Measurements from ENCODE around the gene GID8. TPM values are rescaled to one million over a fixed set of nuclear protein-coding genes. Genes with fewer than 3 reads are reported as not detected.

Gene GID8
- total and polyA plus RNA-seq, 2 experiments from 2014 or later, result 17.6 to 31.0 TPM

DNA sequence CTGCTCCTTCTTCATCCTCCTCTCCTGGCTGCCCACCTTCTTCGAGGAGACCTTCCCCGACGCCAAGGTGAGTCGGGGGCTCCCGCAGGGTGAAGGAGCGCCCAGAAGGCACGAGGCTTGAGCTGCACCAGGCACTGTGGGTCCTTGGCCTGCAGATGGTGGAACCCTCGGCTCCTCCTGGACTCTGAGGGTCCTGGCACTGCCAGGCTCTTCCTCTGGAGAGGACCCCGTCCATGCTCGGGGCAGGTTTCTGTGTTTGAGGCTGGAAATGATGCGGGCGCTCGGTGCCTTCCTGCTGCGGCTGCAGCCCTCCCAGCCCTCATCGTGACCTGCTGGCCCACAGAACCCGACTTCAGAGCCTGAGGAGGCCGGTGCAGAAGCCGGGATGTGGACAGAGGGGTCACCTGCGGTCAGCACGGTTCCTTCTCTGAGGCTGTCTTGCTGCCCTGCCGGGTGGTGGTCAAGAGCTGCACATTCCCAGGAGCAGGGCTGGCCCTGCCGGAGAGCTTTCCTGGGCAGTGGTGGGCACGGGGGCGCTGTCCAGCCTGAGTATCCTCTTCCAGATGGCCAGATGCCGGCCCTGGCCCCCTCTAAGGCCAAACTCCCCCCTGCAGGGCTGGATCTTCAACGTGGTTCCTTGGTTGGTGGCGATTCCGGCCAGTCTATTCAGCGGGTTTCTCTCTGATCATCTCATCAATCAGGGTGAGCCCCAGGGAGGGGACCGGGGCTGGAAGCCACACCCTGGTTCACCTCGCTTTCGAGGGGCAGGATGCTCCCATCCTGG lies 25.9 kb downstream of the GID8 start:
- Histone ChIP-seq H3F3A (ENCODE audit: insufficient read depth) (no peaks in the 10 kb centered on the region), H3K4me3 (no peak overlapping the region), H3K4me2 (ENCODE audit: unreplicated experiment) (no peak overlapping the region), H3K27ac (no peak overlapping the region), H3K9me3 (ENCODE audit: low read depth) (no peaks in the 10 kb centered on the region), H2AFZ (no peak overlapping the region), H3K4me1 (ENCODE audit: insufficient read depth) (no peaks in the 10 kb centered on the region), H3K79me2 (ENCODE audit: insufficient read depth) (no peaks in the 10 kb centered on the region), H3K27me3 (replicated peaks; ENCODE audit: insufficient read depth) (peaks cover 4% of the 10 kb centered on the region; the same call in 1 of the 2 replicates), H4K20me1 (ENCODE audit: insufficient read depth) (no peaks in the 10 kb centered on the region), H3K9ac (no peak overlapping the region), H3K36me3 (ENCODE audit: low read depth) (no peaks in the 10 kb centered on the region), H3K9me2 (ENCODE audit: insufficient read depth) (no peaks in the 10 kb centered on the region)
- no peak for DNase-seq
- WGBS, 2 experiments (ENCODE audit: low coverage in 1 of 2, low lambda C conversion rate in 2 of 2, missing lambda C conversion rate in 2 of 2), result 80 to 81% methylated on average over 25 to 29 of the region's 32 CpGs
- TF ChIP-seq EZH2phosphoT487 (IDR thresholded peaks at IDR 0.05; ENCODE audit: insufficient read depth, low read depth) (no peak), EZH2 (IDR thresholded peaks at IDR 0.05; ENCODE audit: insufficient read depth, poor library complexity, severe bottlenecking) (no peak)
- in situ Hi-C loops (cut with MboI), result no loop called here

DNA sequence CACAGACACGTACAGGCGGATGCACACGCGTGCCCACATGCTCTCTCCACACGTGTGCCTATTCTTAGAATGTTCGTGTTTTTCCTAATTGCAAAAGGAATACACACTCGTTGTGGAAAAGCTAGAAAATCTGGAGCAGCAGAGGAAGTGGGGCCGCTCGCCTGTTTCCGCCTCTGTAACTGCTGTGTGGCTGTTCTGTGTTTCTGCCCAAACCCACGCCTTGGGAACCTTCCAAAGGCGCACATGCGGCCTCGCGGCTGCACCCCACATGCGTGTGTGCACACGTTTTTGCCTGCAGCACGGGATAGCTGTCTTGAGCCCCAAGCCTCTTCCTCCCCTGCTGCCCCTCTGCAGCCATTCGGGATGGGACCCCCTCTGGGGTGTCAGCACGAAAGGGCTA lies 26.8 kb downstream of the GID8 start:
- Histone ChIP-seq H3K4me2 (ENCODE audit: unreplicated experiment) (no peak overlapping the region), H4K20me1 (ENCODE audit: insufficient read depth) (no peaks in the 10 kb centered on the region), H3K27ac (no peak overlapping the region), H3K9ac (no peak overlapping the region), H3K79me2 (ENCODE audit: insufficient read depth) (no peaks in the 10 kb centered on the region), H3F3A (ENCODE audit: insufficient read depth) (no peaks in the 10 kb centered on the region), H3K27me3 (replicated peaks; ENCODE audit: insufficient read depth) (peaks cover 4% of the 10 kb centered on the region; the same call in 1 of the 2 replicates), H3K4me1 (ENCODE audit: insufficient read depth) (no peaks in the 10 kb centered on the region), H3K4me3 (no peak overlapping the region), H3K9me2 (ENCODE audit: insufficient read depth) (no peaks in the 10 kb centered on the region), H3K36me3 (ENCODE audit: low read depth) (no peaks in the 10 kb centered on the region), H2AFZ (no peak overlapping the region), H3K9me3 (ENCODE audit: low read depth) (no peaks in the 10 kb centered on the region)
- TF ChIP-seq EZH2 (IDR thresholded peaks at IDR 0.05; ENCODE audit: insufficient read depth, poor library complexity, severe bottlenecking), result no peak
- in situ Hi-C loops (cut with MboI), result no loop called here
- 63 to 64% methylated on average over 18 to 20 of the region's 20 CpGs for WGBS, 2 experiments (ENCODE audit: low coverage in 1 of 2, low lambda C conversion rate in 2 of 2, missing lambda C conversion rate in 2 of 2)
- DNase-seq, result no peak

DNA sequence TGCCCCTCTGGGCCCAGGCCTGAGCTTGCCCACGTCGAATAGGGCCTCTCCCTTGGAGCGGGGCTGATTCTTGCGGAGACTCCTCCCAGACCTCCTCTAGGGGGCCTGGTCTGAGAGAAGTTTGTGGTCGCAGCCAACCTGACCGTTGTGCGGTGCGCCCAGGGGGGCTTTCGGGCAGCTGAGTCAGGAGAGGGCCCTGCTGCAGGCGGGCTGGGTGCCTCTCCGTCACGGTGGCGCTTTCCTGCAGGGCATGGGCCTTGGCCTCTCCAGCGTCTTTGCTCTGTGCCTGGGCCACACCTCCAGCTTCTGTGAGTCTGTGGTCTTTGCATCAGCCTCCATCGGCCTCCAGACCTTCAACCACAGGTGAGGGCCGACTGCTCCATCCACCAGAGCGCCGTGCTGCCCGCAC lies 27.4 kb downstream of the GID8 start:
- TF ChIP-seq EZH2phosphoT487 (IDR thresholded peaks at IDR 0.05; ENCODE audit: insufficient read depth, low read depth) (no peak), EZH2 (IDR thresholded peaks at IDR 0.05; ENCODE audit: insufficient read depth, poor library complexity, severe bottlenecking) (no peak)
- Histone ChIP-seq H3K9me3 (ENCODE audit: low read depth) (no peaks in the 10 kb centered on the region), H3K36me3 (ENCODE audit: low read depth) (no peaks in the 10 kb centered on the region), H3K9ac (no peak overlapping the region), H3K4me3 (no peak overlapping the region), H3K79me2 (ENCODE audit: insufficient read depth) (no peaks in the 10 kb centered on the region), H3F3A (ENCODE audit: insufficient read depth) (no peaks in the 10 kb centered on the region), H4K20me1 (ENCODE audit: insufficient read depth) (no peaks in the 10 kb centered on the region), H2AFZ (no peak overlapping the region), H3K4me1 (ENCODE audit: insufficient read depth) (no peaks in the 10 kb centered on the region), H3K27me3 (replicated peaks; ENCODE audit: insufficient read depth) (peaks cover 4% of the 10 kb centered on the region; the same call in 1 of the 2 replicates), H3K27ac (no peak overlapping the region), H3K4me2 (ENCODE audit: unreplicated experiment) (no peak overlapping the region), H3K9me2 (ENCODE audit: insufficient read depth) (no peaks in the 10 kb centered on the region)
- in situ Hi-C loops (cut with MboI), result no loop called here
- 86 to 89% methylated on average over 18 to 19 of the region's 19 CpGs for WGBS, 2 experiments (ENCODE audit: low coverage in 1 of 2, low lambda C conversion rate in 2 of 2, missing lambda C conversion rate in 2 of 2)
- no peak for DNase-seq

DNA sequence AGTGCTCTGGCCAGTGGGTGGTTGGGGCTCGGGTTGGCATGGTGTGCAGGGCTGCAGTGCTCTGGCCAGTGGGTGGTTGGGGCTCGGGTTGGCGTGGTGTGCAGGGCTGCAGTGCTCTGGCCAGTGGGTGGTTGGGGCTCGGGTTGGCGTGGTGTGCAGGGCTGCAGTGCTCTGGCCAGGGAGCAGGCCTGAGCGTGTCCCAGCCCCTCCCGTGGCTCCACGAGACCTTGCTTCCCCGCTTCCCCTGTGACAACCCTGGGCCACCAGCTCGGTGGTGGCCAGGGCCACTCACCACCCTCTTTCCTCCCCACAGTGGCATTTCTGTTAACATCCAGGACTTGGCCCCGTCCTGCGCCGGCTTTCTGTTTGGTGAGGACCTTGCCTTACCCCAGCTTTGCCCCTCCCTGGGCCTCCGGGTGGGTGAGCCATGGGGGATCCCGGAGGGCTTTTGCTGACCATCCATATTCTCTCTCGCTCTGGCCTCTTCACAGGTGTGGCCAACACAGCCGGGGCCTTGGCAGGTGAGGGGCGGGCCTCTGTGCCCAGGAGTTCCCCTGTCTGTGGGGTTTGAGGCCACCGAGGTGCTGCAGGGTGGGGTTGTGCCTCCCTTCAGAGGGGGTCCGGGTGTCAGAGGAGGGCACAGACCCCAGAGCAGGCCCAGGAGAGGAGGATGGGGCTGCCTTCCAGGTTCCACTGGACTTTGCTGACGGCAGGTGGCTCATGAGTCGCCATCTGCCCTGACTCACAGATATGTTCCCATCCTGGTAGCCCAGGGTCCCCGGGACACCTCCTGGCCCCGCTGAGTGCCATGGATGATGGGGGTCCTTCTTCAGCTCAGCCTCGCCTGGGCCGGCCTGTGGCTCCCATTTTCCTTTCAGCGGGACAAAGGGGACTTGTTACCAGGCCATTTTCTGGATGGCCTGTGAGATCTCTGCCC lies 28.5 kb downstream of the GID8 start:
- H3K36me3 ChIP-seq (ENCODE audit: low read depth), result no peaks in the 10 kb centered on the region
- in situ Hi-C loops (cut with MboI), result no loop called here
- H3K9me2 ChIP-seq (ENCODE audit: insufficient read depth), result no peaks in the 10 kb centered on the region
- no peaks in the 10 kb centered on the region for H3K4me1 ChIP-seq (ENCODE audit: insufficient read depth)
- no peak overlapping the region for H3K27ac ChIP-seq
- no peak overlapping the region for H3K4me3 ChIP-seq
- no peaks in the 10 kb centered on the region for H3K9me3 ChIP-seq (ENCODE audit: low read depth)
- 79 to 81% methylated on average over 18 to 26 of the region's 27 CpGs for WGBS, 2 experiments (ENCODE audit: low coverage in 1 of 2, low lambda C conversion rate in 2 of 2, missing lambda C conversion rate in 2 of 2)
- no peak for TF ChIP-seq EZH2 (IDR thresholded peaks at IDR 0.05; ENCODE audit: insufficient read depth, poor library complexity, severe bottlenecking)
- TF ChIP-seq EZH2phosphoT487 (IDR thresholded peaks at IDR 0.05; ENCODE audit: insufficient read depth, low read depth), result no peak
- no peaks in the 10 kb centered on the region for H3F3A ChIP-seq (ENCODE audit: insufficient read depth)
- H3K27me3 ChIP-seq (replicated peaks; ENCODE audit: insufficient read depth), result peaks cover 4% of the 10 kb centered on the region; the same call in 1 of the 2 replicates
- no peak for DNase-seq
- no peaks in the 10 kb centered on the region for H3K79me2 ChIP-seq (ENCODE audit: insufficient read depth)
- H2AFZ ChIP-seq, result no peak overlapping the region
- H3K9ac ChIP-seq, result no peak overlapping the region
- no peaks in the 10 kb centered on the region for H4K20me1 ChIP-seq (ENCODE audit: insufficient read depth)
- no peak overlapping the region for H3K4me2 ChIP-seq (ENCODE audit: unreplicated experiment)

Measured in GM23248 (cell line).